Skeletal muscle satellite cell (primary cell): Measurements from ENCODE around the gene CAMTA1.

Experiments used
- H3K27me3 ChIP-seq: 2 replicates; pipeline ENCODE4 v1.7.0; 2013; ENCODE audit warnings: low read length; ENCODE audit not compliant: control insufficient read depth, insufficient read depth
- H3K36me3 ChIP-seq: 2 replicates; pipeline ENCODE4 v1.7.0; 2013; ENCODE audit warnings: mild to moderate bottlenecking, control low read depth, low read length; ENCODE audit not compliant: insufficient read depth
- H3K4me1 ChIP-seq: 2 replicates; pipeline ENCODE4 v1.7.0; 2013; ENCODE audit warnings: low read length; ENCODE audit not compliant: control insufficient read depth, insufficient read depth
- H3K4me2 ChIP-seq: 2 replicates; pipeline ENCODE4 v1.7.0; 2013; ENCODE audit warnings: mild to moderate bottlenecking, low read length
- H3K4me3 ChIP-seq: 2 replicates; pipeline ENCODE4 v1.7.0; 2013; ENCODE audit warnings: low read length
- H3K9ac ChIP-seq: 2 replicates; pipeline ENCODE4 v1.7.0; 2013; ENCODE audit warnings: mild to moderate bottlenecking, low read depth, low read length, moderate library complexity
- H3K9me3 ChIP-seq: replicated peaks from 2 replicates; pipeline ENCODE4 v1.7.0; 2013; ENCODE audit warnings: mild to moderate bottlenecking, control low read depth, low read length

The CAMTA1 gene

GRCh38 chr1:7174980-7175906, 390.0 kb downstream of the CAMTA1 start:
- H3K9ac ChIP-seq: no peak overlapping the region
- H3K4me2 ChIP-seq: no peak overlapping the region
- H3K27me3 ChIP-seq: peaks cover 26% of the 10 kb centered on the region
- no peaks in the 10 kb centered on the region for H3K4me1 ChIP-seq
- no peaks in the 10 kb centered on the region for H3K36me3 ChIP-seq
- H3K9me3 ChIP-seq: no peaks in the 10 kb centered on the region
- no peak overlapping the region for H3K4me3 ChIP-seq

GRCh38 chr1:7177021-7177420, 391.8 kb downstream of the CAMTA1 start:
- H3K4me1 ChIP-seq: no peaks in the 10 kb centered on the region
- H3K9me3 ChIP-seq: no peaks in the 10 kb centered on the region
- H3K9ac ChIP-seq: no peak overlapping the region
- H3K27me3 ChIP-seq: peaks cover 17% of the 10 kb centered on the region
- no peak overlapping the region for H3K4me2 ChIP-seq
- no peak overlapping the region for H3K4me3 ChIP-seq
- no peaks in the 10 kb centered on the region for H3K36me3 ChIP-seq

GRCh38 chr1:7177438-7178146, 392.3 kb downstream of the CAMTA1 start:
- H3K27me3 ChIP-seq: peaks cover 13% of the 10 kb centered on the region
- H3K4me2 ChIP-seq: no peak overlapping the region
- no peaks in the 10 kb centered on the region for H3K9me3 ChIP-seq
- no peak overlapping the region for H3K9ac ChIP-seq
- no peaks in the 10 kb centered on the region for H3K36me3 ChIP-seq
- no peaks in the 10 kb centered on the region for H3K4me1 ChIP-seq
- no peak overlapping the region for H3K4me3 ChIP-seq

DNA sequence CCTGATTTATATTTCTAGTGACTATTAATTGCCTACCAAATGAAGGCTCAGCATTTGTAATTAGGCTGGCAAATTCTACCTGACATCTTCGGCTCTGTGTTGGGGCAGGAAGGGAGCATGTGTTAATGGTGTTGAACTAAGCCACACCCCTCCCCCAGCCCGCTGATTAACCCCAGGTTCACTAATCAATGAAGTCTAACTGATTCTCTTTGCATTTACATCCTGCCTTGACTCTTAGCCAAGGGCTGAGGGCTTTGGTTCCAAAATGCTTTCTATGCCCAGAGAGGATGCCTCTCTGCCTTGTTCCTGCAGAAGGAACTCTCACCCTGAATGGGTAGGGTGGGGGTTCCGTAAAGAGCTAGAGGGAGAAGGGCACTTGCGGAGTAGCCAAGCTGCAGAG, 393.1 kb downstream of the CAMTA1 start:
- Histone ChIP-seq H3K27me3 (peaks cover 7% of the 10 kb centered on the region), H3K4me3 (no peak overlapping the region), H3K4me2 (no peak overlapping the region), H3K4me1 (no peaks in the 10 kb centered on the region), H3K9me3 (no peaks in the 10 kb centered on the region), H3K36me3 (no peaks in the 10 kb centered on the region), H3K9ac (no peak overlapping the region)

DNA sequence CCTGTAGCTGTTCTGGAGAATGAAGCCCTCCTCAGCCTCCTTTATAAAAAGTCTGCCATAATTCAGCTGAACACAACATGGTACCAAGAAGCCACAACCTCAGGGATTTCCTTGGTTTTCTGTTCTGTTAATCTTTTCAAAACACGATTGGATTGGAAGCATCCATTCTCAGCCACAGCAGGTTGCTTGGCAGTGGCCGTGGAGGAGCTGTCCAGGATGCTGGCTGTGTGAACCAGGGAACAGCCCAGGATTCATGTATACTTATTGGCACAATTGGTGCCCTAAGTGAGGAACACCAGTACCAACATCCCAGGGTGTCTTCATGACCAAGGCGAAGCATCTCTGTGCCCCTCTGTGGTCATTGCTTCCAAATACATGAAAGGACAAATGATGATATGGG, 393.5 kb downstream of the CAMTA1 start:
- peaks cover 7% of the 10 kb centered on the region for H3K27me3 ChIP-seq
- H3K9ac ChIP-seq: no peak overlapping the region
- H3K36me3 ChIP-seq: no peaks in the 10 kb centered on the region
- no peak overlapping the region for H3K4me3 ChIP-seq
- no peaks in the 10 kb centered on the region for H3K9me3 ChIP-seq
- H3K4me1 ChIP-seq: no peaks in the 10 kb centered on the region
- H3K4me2 ChIP-seq: no peak overlapping the region

GRCh38 chr1:7185721-7186120, 400.5 kb downstream of the CAMTA1 start:
- Histone ChIP-seq H3K9me3 (no peaks in the 10 kb centered on the region), H3K4me1 (no peaks in the 10 kb centered on the region), H3K27me3 (peaks cover 26% of the 10 kb centered on the region), H3K9ac (no peak overlapping the region), H3K4me3 (no peak overlapping the region), H3K4me2 (no peak overlapping the region), H3K36me3 (no peaks in the 10 kb centered on the region)

DNA sequence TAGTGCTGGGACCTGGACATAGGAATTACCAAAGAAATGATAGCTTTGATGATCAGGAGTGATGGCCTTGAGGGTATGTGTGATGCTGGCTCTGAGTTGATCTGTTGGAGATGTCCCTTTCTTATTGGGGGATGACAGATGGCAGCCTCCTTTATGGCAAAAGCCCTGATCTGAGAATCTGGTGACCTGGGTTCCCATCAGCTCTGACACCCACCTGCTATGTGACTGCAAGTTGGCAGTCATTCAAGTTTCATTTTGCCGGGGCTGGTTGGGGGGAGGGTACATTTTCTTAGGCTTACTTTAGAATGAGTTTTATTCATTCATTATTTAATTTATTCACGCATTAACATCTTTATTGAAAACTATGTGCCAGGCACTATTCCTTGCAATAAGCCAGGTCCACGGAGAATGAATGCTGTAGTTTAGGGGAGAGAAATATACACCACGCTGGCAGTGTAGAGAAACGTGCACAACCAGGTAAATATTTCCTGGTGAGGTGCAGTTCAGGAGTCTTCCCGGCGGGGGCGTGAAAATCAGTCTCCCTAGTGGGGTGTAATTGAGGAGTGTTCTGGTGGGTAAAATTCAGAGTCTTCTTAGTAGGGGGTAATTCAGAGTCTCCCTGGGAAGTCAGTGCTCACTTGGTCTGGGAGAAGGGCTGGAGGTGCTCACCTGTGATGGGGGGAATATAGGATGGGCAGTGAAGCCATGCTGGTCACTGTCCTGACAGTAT, 401.3 kb downstream of the CAMTA1 start:
- Histone ChIP-seq H3K36me3 (no peaks in the 10 kb centered on the region), H3K9ac (no peak overlapping the region), H3K4me3 (no peak overlapping the region), H3K9me3 (no peaks in the 10 kb centered on the region), H3K4me2 (no peak overlapping the region), H3K27me3 (peaks cover 28% of the 10 kb centered on the region), H3K4me1 (no peaks in the 10 kb centered on the region)

DNA sequence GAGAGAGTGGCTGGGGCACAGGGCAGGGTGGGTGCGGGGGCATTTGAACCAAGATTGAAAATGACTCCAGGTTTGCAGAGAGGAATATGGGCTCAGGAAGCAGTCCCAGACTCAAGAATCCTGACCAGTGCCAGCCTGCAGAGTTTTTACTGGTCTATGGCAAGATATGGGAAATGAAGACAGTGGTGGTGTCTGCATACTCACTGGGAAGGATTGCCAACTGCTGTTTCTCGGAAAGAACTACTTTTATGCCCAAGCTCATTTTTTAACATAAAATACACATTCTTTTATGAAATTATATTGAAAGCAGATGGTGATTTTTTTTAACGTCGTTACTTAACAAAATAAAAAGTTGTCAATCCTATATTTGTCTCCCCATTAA, 401.8 kb downstream of the CAMTA1 start:
- Histone ChIP-seq H3K9me3 (no peaks in the 10 kb centered on the region), H3K9ac (no peak overlapping the region), H3K27me3 (peaks cover 28% of the 10 kb centered on the region), H3K36me3 (no peaks in the 10 kb centered on the region), H3K4me1 (no peaks in the 10 kb centered on the region), H3K4me2 (no peak overlapping the region), H3K4me3 (no peak overlapping the region)

GRCh38 chr1:7190261-7190660, 405.0 kb downstream of the CAMTA1 start:
- no peak overlapping the region for H3K4me2 ChIP-seq
- no peaks in the 10 kb centered on the region for H3K4me1 ChIP-seq
- no peak overlapping the region for H3K4me3 ChIP-seq
- H3K9ac ChIP-seq: no peak overlapping the region
- peaks cover 24% of the 10 kb centered on the region for H3K27me3 ChIP-seq
- no peaks in the 10 kb centered on the region for H3K9me3 ChIP-seq
- H3K36me3 ChIP-seq: no peaks in the 10 kb centered on the region

DNA sequence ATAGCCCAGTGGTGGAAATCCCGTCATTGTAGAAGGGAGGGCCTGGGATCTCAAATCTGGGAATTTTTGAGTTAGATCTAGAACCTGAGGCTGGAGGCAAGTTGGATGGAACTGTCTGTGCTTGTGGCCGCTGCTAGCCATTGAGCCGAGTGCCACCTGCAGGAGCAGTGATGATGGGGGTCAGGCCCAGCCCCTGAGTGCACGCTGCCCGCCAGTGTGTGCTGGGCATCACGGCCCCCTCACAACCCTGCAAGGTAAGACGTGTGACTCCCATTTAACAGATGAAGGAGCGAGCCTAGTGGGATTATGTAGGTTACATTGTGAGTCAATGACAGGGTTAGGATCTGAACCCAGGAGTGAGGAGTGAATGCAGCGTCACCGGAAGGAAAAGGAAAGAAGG, 407.2 kb downstream of the CAMTA1 start:
- Histone ChIP-seq H3K4me2 (no peak overlapping the region), H3K9ac (no peak overlapping the region), H3K27me3 (peaks cover 18% of the 10 kb centered on the region), H3K4me1 (no peaks in the 10 kb centered on the region), H3K36me3 (no peaks in the 10 kb centered on the region), H3K4me3 (no peak overlapping the region), H3K9me3 (no peaks in the 10 kb centered on the region)

- Histone ChIP-seq H3K27me3 (peaks cover 22% of the 10 kb centered on the region), H3K4me3 (no peak overlapping the region), H3K9me3 (no peaks in the 10 kb centered on the region), H3K4me1 (no peaks in the 10 kb centered on the region), H3K9ac (no peak overlapping the region), H3K36me3 (no peaks in the 10 kb centered on the region), H3K4me2 (no peak overlapping the region)
Measured at GRCh38 chr1:7196036-7196911, 411.0 kb downstream of the CAMTA1 start.
